Loucy (cell line): ENCODE data around the gene RIIAD1.

Experiments used
- H2AFZ ChIP-seq: fragments of 200-600 bp; sonication (generic); 2 replicates; pipeline ENCODE4 v1.6.0; 2016; ENCODE audit warnings: antibody characterized with exemption, mild to moderate bottlenecking, low read length, moderate library complexity
- H3F3A ChIP-seq: fragments of 200-600 bp; 2 replicates; pipeline ENCODE4 v1.6.0; 2016; ENCODE audit warnings: antibody characterized with exemption, low read depth, mild to moderate bottlenecking
- H3K27me3 ChIP-seq: fragments of 200-600 bp; sonication (generic); 2 replicates; pipeline ENCODE4 v1.6.1; 2014; ENCODE audit warnings: low read length, mild to moderate bottlenecking; ENCODE audit not compliant: insufficient read depth, poor library complexity, severe bottlenecking
- H3K36me3 ChIP-seq: fragments of 200-600 bp; sonication (generic); 2 replicates; pipeline ENCODE4 v1.6.1; 2016; ENCODE audit warnings: low read length; ENCODE audit not compliant: insufficient read depth
- H3K4me1 ChIP-seq: fragments of 200-600 bp; sonication (generic); 2 replicates; pipeline ENCODE4 v1.5.1; 2014; ENCODE audit warnings: low read length, mild to moderate bottlenecking; ENCODE audit not compliant: insufficient read depth, poor library complexity, severe bottlenecking
- H3K4me2 ChIP-seq: fragments of 200-600 bp; sonication (generic); 2 replicates; pipeline ENCODE4 v1.6.0; 2014; ENCODE audit warnings: antibody characterized with exemption, low read length, low read depth, mild to moderate bottlenecking; ENCODE audit not compliant: poor library complexity, severe bottlenecking
- H3K4me3 ChIP-seq: fragments of 200-600 bp; sonication (generic); 2 replicates; pipeline ENCODE4 v1.5.1; 2014; ENCODE audit warnings: low read length, mild to moderate bottlenecking, mixed read lengths; ENCODE audit not compliant: poor library complexity, severe bottlenecking
- H3K79me2 ChIP-seq: fragments of 200-600 bp; sonication (generic); 2 replicates; pipeline ENCODE4 v1.6.1; 2014; ENCODE audit warnings: low read length; ENCODE audit not compliant: insufficient read depth
- H3K9ac ChIP-seq: fragments of 200-600 bp; sonication (generic); 2 replicates; pipeline ENCODE4 v1.6.0; 2014; ENCODE audit warnings: mild to moderate bottlenecking, low read depth, low read length, moderate library complexity; ENCODE audit not compliant: poor library complexity, severe bottlenecking
- H3K9me2 ChIP-seq: fragments of 200-600 bp; sonication (generic); replicated peaks from 2 replicates; pipeline ENCODE4 v1.6.1; 2016; ENCODE audit warnings: low read depth, low read length, mixed read lengths
- H3K9me3 ChIP-seq: fragments of 200-600 bp; sonication (generic); 2 replicates; pipeline ENCODE4 v1.6.1; 2014; ENCODE audit warnings: mild to moderate bottlenecking, antibody characterized with exemption, low read length, low read depth; ENCODE audit not compliant: insufficient read depth
- H4K20me1 ChIP-seq: fragments of 200-600 bp; sonication (generic); 2 replicates; pipeline ENCODE4 v1.6.0; 2014; ENCODE audit warnings: antibody characterized with exemption, low read length, mild to moderate bottlenecking; ENCODE audit not compliant: insufficient read depth, poor library complexity, severe bottlenecking
- EZH2phosphoT487 ChIP-seq: fragments of 200-600 bp; IDR thresholded peaks from 2 replicates; pipeline ENCODE4 v1.6.1; 2018; ENCODE audit warnings: antibody characterized with exemption, mild to moderate bottlenecking, moderate library complexity, borderline replicate concordance
- TF ChIP-seq, protein P1 (sequence below): fragments of 200-600 bp; sonication (generic); conservative IDR thresholded peaks from 2 replicates; pipeline ENCODE4 v1.5.1; 2014; ENCODE audit warnings: mild to moderate bottlenecking, antibody characterized with exemption, low read length

Gene RIIAD1

GRCh38 chr1:151756291-151756690 lies 35.0 kb downstream of the RIIAD1 start:
- Histone ChIP-seq H3F3A (no peaks in the 10 kb centered on the region), H4K20me1 (no peaks in the 10 kb centered on the region), H3K79me2 (no peaks in the 10 kb centered on the region), H3K36me3 (peaks cover 14% of the 10 kb centered on the region; the same call in 1 of the 2 replicates), H3K9ac (no peak overlapping the region), H2AFZ (no peak overlapping the region), H3K27me3 (no peaks in the 10 kb centered on the region), H3K4me1 (no peaks in the 10 kb centered on the region), H3K9me2 (no peaks in the 10 kb centered on the region), H3K4me3 (no peak overlapping the region), H3K9me3 (no peaks in the 10 kb centered on the region), H3K4me2 (no peak overlapping the region)
- TF ChIP-seq EZH2phosphoT487 = no peak
- TF ChIP-seq, protein P1, sequence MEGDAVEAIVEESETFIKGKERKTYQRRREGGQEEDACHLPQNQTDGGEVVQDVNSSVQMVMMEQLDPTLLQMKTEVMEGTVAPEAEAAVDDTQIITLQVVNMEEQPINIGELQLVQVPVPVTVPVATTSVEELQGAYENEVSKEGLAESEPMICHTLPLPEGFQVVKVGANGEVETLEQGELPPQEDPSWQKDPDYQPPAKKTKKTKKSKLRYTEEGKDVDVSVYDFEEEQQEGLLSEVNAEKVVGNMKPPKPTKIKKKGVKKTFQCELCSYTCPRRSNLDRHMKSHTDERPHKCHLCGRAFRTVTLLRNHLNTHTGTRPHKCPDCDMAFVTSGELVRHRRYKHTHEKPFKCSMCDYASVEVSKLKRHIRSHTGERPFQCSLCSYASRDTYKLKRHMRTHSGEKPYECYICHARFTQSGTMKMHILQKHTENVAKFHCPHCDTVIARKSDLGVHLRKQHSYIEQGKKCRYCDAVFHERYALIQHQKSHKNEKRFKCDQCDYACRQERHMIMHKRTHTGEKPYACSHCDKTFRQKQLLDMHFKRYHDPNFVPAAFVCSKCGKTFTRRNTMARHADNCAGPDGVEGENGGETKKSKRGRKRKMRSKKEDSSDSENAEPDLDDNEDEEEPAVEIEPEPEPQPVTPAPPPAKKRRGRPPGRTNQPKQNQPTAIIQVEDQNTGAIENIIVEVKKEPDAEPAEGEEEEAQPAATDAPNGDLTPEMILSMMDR = no peak

- H2AFZ ChIP-seq = no peak overlapping the region
- no peaks in the 10 kb centered on the region for H3K9me2 ChIP-seq
- no peaks in the 10 kb centered on the region for H3F3A ChIP-seq
- no peak overlapping the region for H3K4me3 ChIP-seq
- TF ChIP-seq EZH2phosphoT487 = no peak
- TF ChIP-seq, protein P1 = no peak
- H3K27me3 ChIP-seq = no peaks in the 10 kb centered on the region
- peaks cover 14% of the 10 kb centered on the region; the same call in 1 of the 2 replicates for H3K36me3 ChIP-seq
- no peaks in the 10 kb centered on the region for H3K9me3 ChIP-seq
- H3K4me1 ChIP-seq = peaks cover 16% of the 10 kb centered on the region
- no peaks in the 10 kb centered on the region for H4K20me1 ChIP-seq
- no peak overlapping the region for H3K4me2 ChIP-seq
- peaks cover 26% of the 10 kb centered on the region for H3K79me2 ChIP-seq
- H3K9ac ChIP-seq = no peak overlapping the region
Observed at GRCh38 chr1:151759241-151759640, 37.9 kb downstream of the RIIAD1 start.

- no peaks in the 10 kb centered on the region for H3K9me2 ChIP-seq
- no peaks in the 10 kb centered on the region for H3K27me3 ChIP-seq
- H3K79me2 ChIP-seq = peaks cover 26% of the 10 kb centered on the region
- H3F3A ChIP-seq = no peaks in the 10 kb centered on the region
- no peaks in the 10 kb centered on the region for H3K9me3 ChIP-seq
- TF ChIP-seq, protein P1 = no peak
- no peak for TF ChIP-seq EZH2phosphoT487
- H3K36me3 ChIP-seq = peaks cover 14% of the 10 kb centered on the region; the same call in 1 of the 2 replicates
- H3K4me1 ChIP-seq = peaks cover 18% of the 10 kb centered on the region
- H2AFZ ChIP-seq = no peak overlapping the region
- no peak overlapping the region for H3K9ac ChIP-seq
- H3K4me2 ChIP-seq = no peak overlapping the region
- no peak overlapping the region for H3K4me3 ChIP-seq
- H4K20me1 ChIP-seq = no peaks in the 10 kb centered on the region
Observed at GRCh38 chr1:151760597-151761385, 39.5 kb downstream of the RIIAD1 start.
